ENCODE data around the gene MYO3B. TPM values are rescaled to one million over a fixed set of nuclear protein-coding genes. Genes with fewer than 3 reads are reported as not detected.

The MYO3B gene
- total RNA-seq, 1 donor from 2014 or later = 0.22 TPM

GRCh38 chr2:170586571-170587095 lies 408.7 kb downstream of the MYO3B start:
- DNase-seq = no peak
- no peaks in the 10 kb centered on the region for H3K36me3 Mint-ChIP-seq (ENCODE audit: unreplicated experiment)
- H3K4me3 Mint-ChIP-seq (ENCODE audit: unreplicated experiment) = no peak overlapping the region
- H3K27ac Mint-ChIP-seq (ENCODE audit: unreplicated experiment) = peak overlapping the region; percentile 90
- H3K4me1 Mint-ChIP-seq (ENCODE audit: low read depth, unreplicated experiment) = peaks cover 38% of the 10 kb centered on the region
- peaks cover 15% of the 10 kb centered on the region for H3K9me3 Mint-ChIP-seq (ENCODE audit: unreplicated experiment)
- H3K27me3 Mint-ChIP-seq (ENCODE audit: unreplicated experiment) = no peaks in the 10 kb centered on the region
- no peak for TF ChIP-seq CTCF (IDR thresholded peaks at IDR 0.05; ENCODE audit: partially characterized antibody, unreplicated experiment)

- H3K27me3 Mint-ChIP-seq (ENCODE audit: unreplicated experiment) = no peaks in the 10 kb centered on the region
- peaks cover 37% of the 10 kb centered on the region for H3K4me1 Mint-ChIP-seq (ENCODE audit: low read depth, unreplicated experiment)
- TF ChIP-seq CTCF (IDR thresholded peaks at IDR 0.05; ENCODE audit: partially characterized antibody, unreplicated experiment) = no peak
- peak overlapping the region; percentile 90 for H3K27ac Mint-ChIP-seq (ENCODE audit: unreplicated experiment)
- peaks cover 15% of the 10 kb centered on the region for H3K9me3 Mint-ChIP-seq (ENCODE audit: unreplicated experiment)
- no peak for DNase-seq
- no peaks in the 10 kb centered on the region for H3K36me3 Mint-ChIP-seq (ENCODE audit: unreplicated experiment)
- H3K4me3 Mint-ChIP-seq (ENCODE audit: unreplicated experiment) = no peak overlapping the region
Measured at GRCh38 chr2:170587117-170587516, 409.2 kb downstream of the MYO3B start.

- TF ChIP-seq CTCF (IDR thresholded peaks at IDR 0.05; ENCODE audit: partially characterized antibody, unreplicated experiment) = no peak
- Mint-ChIP-seq H3K36me3 (ENCODE audit: unreplicated experiment) (no peaks in the 10 kb centered on the region), H3K27ac (ENCODE audit: unreplicated experiment) (peak overlapping the region; percentile 90), H3K4me3 (ENCODE audit: unreplicated experiment) (peak overlapping the region; percentile 36), H3K27me3 (ENCODE audit: unreplicated experiment) (no peaks in the 10 kb centered on the region), H3K4me1 (ENCODE audit: low read depth, unreplicated experiment) (peaks cover 30% of the 10 kb centered on the region), H3K9me3 (ENCODE audit: unreplicated experiment) (peaks cover 15% of the 10 kb centered on the region)
- DNase-seq = no peak
Measured at GRCh38 chr2:170587922-170588321, 410.0 kb downstream of the MYO3B start.

GRCh38 chr2:170588729-170589128 lies 410.8 kb downstream of the MYO3B start:
- no peaks in the 10 kb centered on the region for H3K27me3 Mint-ChIP-seq (ENCODE audit: unreplicated experiment)
- H3K27ac Mint-ChIP-seq (ENCODE audit: unreplicated experiment) = peak overlapping the region; percentile 90
- no peak overlapping the region for H3K4me3 Mint-ChIP-seq (ENCODE audit: unreplicated experiment)
- H3K36me3 Mint-ChIP-seq (ENCODE audit: unreplicated experiment) = no peaks in the 10 kb centered on the region
- no peak for TF ChIP-seq CTCF (IDR thresholded peaks at IDR 0.05; ENCODE audit: partially characterized antibody, unreplicated experiment)
- no peak for DNase-seq
- H3K4me1 Mint-ChIP-seq (ENCODE audit: low read depth, unreplicated experiment) = peaks cover 30% of the 10 kb centered on the region
- peaks cover 15% of the 10 kb centered on the region for H3K9me3 Mint-ChIP-seq (ENCODE audit: unreplicated experiment)

GRCh38 chr2:170596576-170596975 lies 418.6 kb downstream of the MYO3B start:
- no peak overlapping the region for H3K27ac Mint-ChIP-seq (ENCODE audit: unreplicated experiment)
- no peak for TF ChIP-seq CTCF (IDR thresholded peaks at IDR 0.05; ENCODE audit: partially characterized antibody, unreplicated experiment)
- no peaks in the 10 kb centered on the region for H3K4me1 Mint-ChIP-seq (ENCODE audit: low read depth, unreplicated experiment)
- H3K36me3 Mint-ChIP-seq (ENCODE audit: unreplicated experiment) = peaks cover 5% of the 10 kb centered on the region
- no peak overlapping the region for H3K4me3 Mint-ChIP-seq (ENCODE audit: unreplicated experiment)
- no peak for DNase-seq
- H3K9me3 Mint-ChIP-seq (ENCODE audit: unreplicated experiment) = no peaks in the 10 kb centered on the region
- peaks cover 5% of the 10 kb centered on the region for H3K27me3 Mint-ChIP-seq (ENCODE audit: unreplicated experiment)
